ENCODE results near the gene ERC1. TPM values are rescaled to one million over a fixed set of nuclear protein-coding genes. Genes with fewer than 3 reads are reported as not detected.

ERC1 gene
- total and polyA plus RNA-seq, 7 donors, result 5.4 to 97.8 (median 34.6) TPM

DNA sequence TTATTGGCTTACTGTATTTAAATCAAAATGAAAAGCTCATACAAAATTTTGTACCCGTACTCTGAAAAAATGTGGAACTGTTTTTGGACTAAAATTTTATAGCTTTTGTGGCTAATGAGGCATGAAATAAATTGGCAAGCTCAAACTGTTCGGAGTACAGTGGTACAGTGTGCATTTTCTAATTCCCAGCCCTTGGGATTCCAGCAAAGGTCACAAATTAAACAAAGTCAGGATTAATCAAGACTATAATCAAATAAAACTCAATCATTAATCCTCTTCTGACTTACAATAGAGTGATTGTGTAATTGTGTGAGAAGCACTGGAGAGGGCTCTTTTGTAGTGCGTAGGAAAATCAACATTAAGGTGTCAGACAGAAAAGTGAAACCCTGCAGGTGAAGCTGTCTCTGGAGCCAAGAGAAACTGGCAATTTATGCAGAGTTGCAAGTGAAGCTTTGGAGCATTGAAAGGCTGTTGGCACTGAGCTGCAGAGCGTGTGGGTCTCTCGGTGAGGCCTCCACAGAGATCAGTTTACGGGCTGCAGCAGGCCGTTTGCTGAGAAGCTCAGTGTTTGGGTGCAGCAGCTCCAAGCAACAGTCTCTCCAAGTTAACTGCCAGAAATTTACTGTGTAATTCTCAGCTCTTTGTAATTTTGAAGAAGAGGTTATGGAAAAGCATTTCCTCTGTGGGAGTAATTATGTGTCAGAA lies 327.5 kb downstream of the ERC1 start:
- Histone ChIP-seq H3K9me3 (no peaks in the 10 kb centered on the region), H3K36me3 (peaks cover 0 to 16% (median 3%) of the 10 kb centered on the region in 4 donors), H3K27me3 (no peaks in the 10 kb centered on the region), H3K27ac (peak overlapping the region; percentile 23 to 73 (median 54)), H3K4me3 (peak overlapping the region in 1 of 4 donors; percentile 4), H3K4me1 (peaks cover 0 to 23% (median 15%) of the 10 kb centered on the region in 4 donors)
- DNase-seq, result no peak
- intact Hi-C loops (cut with DNase I), result no loop called here
- 24 to 55% methylated on average over 7 of the region's 7 CpGs for WGBS, 2 donors
- TF ChIP-seq POLR2A (IDR thresholded peaks at IDR 0.05) (no peak), POLR2AphosphoS5 (IDR thresholded peaks at IDR 0.05) (no peak), EP300 (IDR thresholded peaks at IDR 0.05) (no peak)
- TF ChIP-seq, protein P1, sequence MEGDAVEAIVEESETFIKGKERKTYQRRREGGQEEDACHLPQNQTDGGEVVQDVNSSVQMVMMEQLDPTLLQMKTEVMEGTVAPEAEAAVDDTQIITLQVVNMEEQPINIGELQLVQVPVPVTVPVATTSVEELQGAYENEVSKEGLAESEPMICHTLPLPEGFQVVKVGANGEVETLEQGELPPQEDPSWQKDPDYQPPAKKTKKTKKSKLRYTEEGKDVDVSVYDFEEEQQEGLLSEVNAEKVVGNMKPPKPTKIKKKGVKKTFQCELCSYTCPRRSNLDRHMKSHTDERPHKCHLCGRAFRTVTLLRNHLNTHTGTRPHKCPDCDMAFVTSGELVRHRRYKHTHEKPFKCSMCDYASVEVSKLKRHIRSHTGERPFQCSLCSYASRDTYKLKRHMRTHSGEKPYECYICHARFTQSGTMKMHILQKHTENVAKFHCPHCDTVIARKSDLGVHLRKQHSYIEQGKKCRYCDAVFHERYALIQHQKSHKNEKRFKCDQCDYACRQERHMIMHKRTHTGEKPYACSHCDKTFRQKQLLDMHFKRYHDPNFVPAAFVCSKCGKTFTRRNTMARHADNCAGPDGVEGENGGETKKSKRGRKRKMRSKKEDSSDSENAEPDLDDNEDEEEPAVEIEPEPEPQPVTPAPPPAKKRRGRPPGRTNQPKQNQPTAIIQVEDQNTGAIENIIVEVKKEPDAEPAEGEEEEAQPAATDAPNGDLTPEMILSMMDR (IDR thresholded peaks at IDR 0.05), result no peak

DNA sequence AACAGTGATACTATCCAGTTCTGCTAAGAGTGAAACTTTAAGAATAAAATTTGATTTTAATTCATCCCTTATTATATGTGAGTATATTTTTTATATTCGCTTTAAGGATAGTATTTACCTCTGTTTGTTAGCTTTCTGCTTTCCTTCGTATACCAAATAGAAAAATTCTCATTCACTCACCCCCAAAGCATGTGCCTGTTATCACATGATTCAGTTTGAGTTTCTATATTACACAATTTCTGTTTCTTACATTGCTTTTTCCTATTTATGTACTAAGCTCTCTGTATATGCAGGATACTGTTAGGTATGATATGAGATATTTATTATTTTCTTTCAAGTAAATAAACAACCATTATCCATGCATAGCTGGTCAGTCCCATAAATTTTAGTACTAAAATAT lies 328.2 kb downstream of the ERC1 start:
- intact Hi-C loops (cut with DNase I), result no loop called here
- Histone ChIP-seq H3K4me3 (no peak overlapping the region), H3K36me3 (peaks cover 0 to 12% (median 3%) of the 10 kb centered on the region in 4 donors), H3K27me3 (no peaks in the 10 kb centered on the region), H3K27ac (peak overlapping the region; percentile 23 to 73 (median 54)), H3K4me1 (peaks cover 0 to 23% (median 15%) of the 10 kb centered on the region in 4 donors), H3K9me3 (no peaks in the 10 kb centered on the region)
- DNase-seq, result no peak
- TF ChIP-seq, protein P1 (IDR thresholded peaks at IDR 0.05), result no peak
- no peak for TF ChIP-seq EP300 (IDR thresholded peaks at IDR 0.05)
- no peak for TF ChIP-seq POLR2A (IDR thresholded peaks at IDR 0.05)
- no peak for TF ChIP-seq POLR2AphosphoS5 (IDR thresholded peaks at IDR 0.05)
- WGBS, 2 donors, result 69 to 71% methylated on average over 2 of the region's 2 CpGs

DNA sequence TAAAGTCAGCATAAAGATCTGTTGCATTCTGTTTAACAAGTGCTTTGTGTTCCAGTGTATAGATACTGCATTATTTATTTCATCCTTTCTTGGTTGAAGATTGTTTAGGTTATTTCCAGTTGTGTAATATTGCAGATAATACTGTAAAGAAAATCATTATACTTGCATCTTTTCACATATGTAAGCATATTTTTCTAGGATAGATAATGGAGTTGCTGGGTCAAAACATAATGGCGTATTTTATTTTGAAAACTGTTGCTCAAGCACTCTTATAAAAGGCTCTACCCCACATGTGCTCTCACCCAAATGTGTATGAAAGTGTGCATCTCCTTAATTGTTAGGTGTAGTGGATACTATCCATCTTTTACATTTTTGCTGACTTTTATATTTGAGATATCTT lies 329.0 kb downstream of the ERC1 start:
- H3K4me3 ChIP-seq, result no peak overlapping the region
- no peak overlapping the region for H3K27ac ChIP-seq
- TF ChIP-seq EP300 (IDR thresholded peaks at IDR 0.05), result no peak
- intact Hi-C loops (cut with DNase I), result no loop called here
- peaks cover 0 to 4% (median 2%) of the 10 kb centered on the region in 4 donors for H3K36me3 ChIP-seq
- peaks cover 0 to 23% (median 15%) of the 10 kb centered on the region in 4 donors for H3K4me1 ChIP-seq
- DNase-seq, result no peak
- H3K27me3 ChIP-seq, result no peaks in the 10 kb centered on the region
- H3K9me3 ChIP-seq, result no peaks in the 10 kb centered on the region
- 98% methylated on average over 1 of the region's 1 CpG for WGBS, 2 donors

DNA sequence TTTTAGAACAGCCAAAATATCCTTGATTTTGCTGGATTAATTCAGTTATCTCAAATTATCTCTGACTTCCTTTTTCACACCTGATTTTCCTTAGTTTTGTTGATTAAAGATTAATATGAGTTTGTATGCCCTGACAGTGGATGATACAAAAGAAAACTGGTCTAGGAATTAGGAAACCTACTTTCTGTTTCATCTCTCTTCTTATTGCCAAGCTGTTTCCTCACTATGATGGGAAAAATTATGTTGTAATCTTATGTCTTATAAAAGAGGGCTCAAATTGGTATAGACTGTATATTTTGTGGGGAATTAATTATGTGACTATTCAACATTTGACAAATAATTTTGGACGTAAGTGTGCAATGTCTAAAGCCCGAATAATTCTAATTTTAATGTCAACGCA lies 331.8 kb downstream of the ERC1 start:
- H3K4me3 ChIP-seq, result no peak overlapping the region
- intact Hi-C loops (cut with DNase I), result no loop called here
- H3K9me3 ChIP-seq, result no peaks in the 10 kb centered on the region
- no peak overlapping the region for H3K27ac ChIP-seq
- WGBS, 2 donors, result 96% methylated on average over 3 of the region's 3 CpGs
- peaks cover 0 to 21% (median 14%) of the 10 kb centered on the region in 4 donors for H3K4me1 ChIP-seq
- no peak for DNase-seq
- H3K36me3 ChIP-seq, result no peaks in the 10 kb centered on the region
- no peak for TF ChIP-seq POLR2AphosphoS5 (IDR thresholded peaks at IDR 0.05)
- TF ChIP-seq POLR2A (IDR thresholded peaks at IDR 0.05), result no peak
- no peak for TF ChIP-seq EP300 (IDR thresholded peaks at IDR 0.05)
- TF ChIP-seq, protein P1 (IDR thresholded peaks at IDR 0.05), result no peak
- H3K27me3 ChIP-seq, result no peaks in the 10 kb centered on the region

DNA sequence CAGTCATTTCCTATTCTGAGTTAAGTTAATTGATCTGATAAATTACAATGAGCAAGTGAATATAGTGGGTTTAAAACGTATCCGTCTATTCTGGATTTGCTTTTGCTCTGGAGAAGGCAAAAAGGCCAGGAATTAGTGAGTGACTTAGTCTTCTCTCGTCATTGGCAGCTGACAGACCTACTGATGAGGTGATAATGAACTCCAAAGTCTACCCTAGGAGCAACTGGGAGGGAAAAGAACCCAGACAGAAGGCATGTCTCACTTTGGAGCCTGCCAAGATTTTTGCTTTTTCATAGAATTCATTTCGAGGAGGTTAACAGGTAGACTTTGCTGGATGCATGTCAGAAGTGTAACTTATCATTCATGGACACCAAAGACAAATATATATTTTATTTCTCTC lies 333.1 kb downstream of the ERC1 start:
- H3K9me3 ChIP-seq, result no peaks in the 10 kb centered on the region
- TF ChIP-seq, protein P1 (IDR thresholded peaks at IDR 0.05), result no peak
- TF ChIP-seq POLR2A (IDR thresholded peaks at IDR 0.05) (no peak), POLR2AphosphoS5 (IDR thresholded peaks at IDR 0.05) (no peak), EP300 (IDR thresholded peaks at IDR 0.05) (no peak)
- H3K4me3 ChIP-seq, result no peak overlapping the region
- no peak overlapping the region for H3K27ac ChIP-seq
- no peaks in the 10 kb centered on the region for H3K27me3 ChIP-seq
- intact Hi-C loops (cut with DNase I), result no loop called here
- peaks cover 0 to 8% (median 3%) of the 10 kb centered on the region in 4 donors for H3K4me1 ChIP-seq
- no peaks in the 10 kb centered on the region for H3K36me3 ChIP-seq
- WGBS, 2 donors, result 85 to 95% methylated on average over 4 of the region's 4 CpGs
- DNase-seq, result no peak
